OCI-LY3 (cell line): Measurements from ENCODE around the gene RARG.

Source experiments
- EZH2phosphoT487 ChIP-seq: fragments of 200-600 bp; shearing (Covaris generic); IDR thresholded peaks from 2 replicates; pipeline ENCODE4 v1.6.1; 2018; ENCODE audit warnings: antibody characterized with exemption, mixed run types, low read depth
- TF ChIP-seq, protein P1 (sequence below): fragments of 200-600, 300-600 bp; sonication (generic); IDR thresholded peaks from 2 replicates; pipeline ENCODE4 v1.5.1; 2014; ENCODE audit warnings: antibody characterized with exemption, low read length, low read depth

DNA sequence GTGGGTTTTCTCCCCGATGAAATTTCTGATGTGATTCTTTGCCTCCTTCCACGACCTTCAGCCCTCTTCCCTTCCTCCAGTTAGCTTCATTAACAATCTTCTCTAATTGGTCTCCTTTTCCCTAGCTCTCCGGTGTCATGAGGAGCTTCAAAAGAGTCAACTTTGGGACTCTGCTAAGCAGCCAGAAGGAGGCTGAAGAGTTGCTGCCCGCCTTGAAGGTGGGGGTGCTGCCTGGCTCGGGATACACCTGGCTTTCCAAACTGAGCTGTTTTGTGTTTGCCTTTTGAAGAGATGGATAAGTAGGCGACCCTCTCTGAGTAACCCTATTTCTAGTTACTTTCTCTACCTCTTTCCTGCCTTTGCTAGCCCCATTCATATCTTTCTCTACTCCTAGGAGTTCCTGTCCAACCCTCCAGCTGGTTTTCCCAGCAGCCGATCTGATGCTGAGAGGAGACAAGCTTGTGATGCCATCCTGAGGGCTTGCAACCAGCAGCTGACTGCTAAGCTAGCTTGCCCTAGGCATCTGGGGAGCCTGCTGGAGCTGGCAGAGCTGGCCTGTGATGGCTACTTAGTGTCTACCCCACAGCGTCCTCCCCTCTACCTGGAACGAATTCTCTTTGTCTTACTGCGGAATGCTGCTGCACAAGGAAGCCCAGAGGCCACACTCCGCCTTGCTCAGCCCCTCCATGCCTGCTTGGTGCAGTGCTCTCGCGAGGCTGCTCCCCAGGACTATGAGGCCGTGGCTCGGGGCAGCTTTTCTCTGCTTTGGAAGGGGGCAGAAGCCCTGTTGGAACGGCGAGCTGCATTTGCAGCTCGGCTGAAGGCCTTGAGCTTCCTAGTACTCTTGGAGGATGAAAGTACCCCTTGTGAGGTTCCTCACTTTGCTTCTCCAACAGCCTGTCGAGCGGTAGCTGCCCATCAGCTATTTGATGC is 36.9 kb upstream of the RARG start:
- TF ChIP-seq, protein P1, sequence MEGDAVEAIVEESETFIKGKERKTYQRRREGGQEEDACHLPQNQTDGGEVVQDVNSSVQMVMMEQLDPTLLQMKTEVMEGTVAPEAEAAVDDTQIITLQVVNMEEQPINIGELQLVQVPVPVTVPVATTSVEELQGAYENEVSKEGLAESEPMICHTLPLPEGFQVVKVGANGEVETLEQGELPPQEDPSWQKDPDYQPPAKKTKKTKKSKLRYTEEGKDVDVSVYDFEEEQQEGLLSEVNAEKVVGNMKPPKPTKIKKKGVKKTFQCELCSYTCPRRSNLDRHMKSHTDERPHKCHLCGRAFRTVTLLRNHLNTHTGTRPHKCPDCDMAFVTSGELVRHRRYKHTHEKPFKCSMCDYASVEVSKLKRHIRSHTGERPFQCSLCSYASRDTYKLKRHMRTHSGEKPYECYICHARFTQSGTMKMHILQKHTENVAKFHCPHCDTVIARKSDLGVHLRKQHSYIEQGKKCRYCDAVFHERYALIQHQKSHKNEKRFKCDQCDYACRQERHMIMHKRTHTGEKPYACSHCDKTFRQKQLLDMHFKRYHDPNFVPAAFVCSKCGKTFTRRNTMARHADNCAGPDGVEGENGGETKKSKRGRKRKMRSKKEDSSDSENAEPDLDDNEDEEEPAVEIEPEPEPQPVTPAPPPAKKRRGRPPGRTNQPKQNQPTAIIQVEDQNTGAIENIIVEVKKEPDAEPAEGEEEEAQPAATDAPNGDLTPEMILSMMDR, result no peak
- TF ChIP-seq EZH2phosphoT487, result no peak
